Endometrium (tissue), 2 donors: ENCODE measurements around the gene TPK1.

Experiments used
- FAIRE-seq: peaks from 2 replicates; lab custom pipeline; 2012; peaks lifted over from hg19 to GRCh38; lab: Jason Lieb, UNC
- donor health status: control.
- donor health status: control.

TPK1 gene

GRCh38 chr7:144723301-144723700 is 112.6 kb downstream of the TPK1 start:
- FAIRE-seq: no peak

GRCh38 chr7:144720710-144721109 is 115.1 kb downstream of the TPK1 start:
- no peak for FAIRE-seq

GRCh38 chr7:144720149-144720548 is 115.7 kb downstream of the TPK1 start:
- no peak for FAIRE-seq

- no peak for FAIRE-seq
Observed at GRCh38 chr7:144717720-144718119, 118.1 kb downstream of the TPK1 start.

GRCh38 chr7:144713850-144714249 is 122.0 kb downstream of the TPK1 start:
- FAIRE-seq: no peak

GRCh38 chr7:144710791-144711190 is 125.1 kb downstream of the TPK1 start:
- no peak for FAIRE-seq

GRCh38 chr7:144709066-144709465 is 126.8 kb downstream of the TPK1 start:
- no peak for FAIRE-seq

GRCh38 chr7:144691240-144691639 is 144.6 kb downstream of the TPK1 start:
- FAIRE-seq: no peak

GRCh38 chr7:144682581-144683280 is 153.1 kb downstream of the TPK1 start:
- FAIRE-seq: no peak

- FAIRE-seq: no peak
Observed at GRCh38 chr7:144676492-144676891, 159.4 kb downstream of the TPK1 start.

- no peak for FAIRE-seq
Observed at GRCh38 chr7:144674550-144674949, 161.3 kb downstream of the TPK1 start.

GRCh38 chr7:144672869-144673268 is 163.0 kb downstream of the TPK1 start:
- FAIRE-seq: no peak

GRCh38 chr7:144671429-144671828 is 164.4 kb downstream of the TPK1 start:
- FAIRE-seq: no peak

GRCh38 chr7:144670218-144670617 is 165.6 kb downstream of the TPK1 start:
- FAIRE-seq: no peak

- FAIRE-seq: no peak
Observed at GRCh38 chr7:144668503-144668902, 167.3 kb downstream of the TPK1 start.

GRCh38 chr7:144665689-144666381 is 170.0 kb downstream of the TPK1 start:
- FAIRE-seq: no peak

- FAIRE-seq: no peak
Observed at GRCh38 chr7:144659211-144659610, 176.6 kb downstream of the TPK1 start.

GRCh38 chr7:144656965-144657517 is 178.8 kb downstream of the TPK1 start:
- no peak for FAIRE-seq

GRCh38 chr7:144653449-144653848 is 182.4 kb downstream of the TPK1 start:
- FAIRE-seq: no peak

- no peak for FAIRE-seq
Observed at GRCh38 chr7:144650439-144650838, 185.4 kb downstream of the TPK1 start.

GRCh38 chr7:144649120-144649519 is 186.7 kb downstream of the TPK1 start:
- FAIRE-seq: no peak

GRCh38 chr7:144641389-144642044 is 194.3 kb downstream of the TPK1 start:
- FAIRE-seq: no peak

- FAIRE-seq: no peak
Observed at GRCh38 chr7:144632724-144633123, 203.1 kb downstream of the TPK1 start.
